Glomerular endothelial cell (primary cell): ENCODE measurements around the gene SNX13. TPM values are rescaled to one million over a fixed set of nuclear protein-coding genes. Genes with fewer than 3 reads are reported as not detected.
"Not testable (repeated sequence)": the region's sequence is repeated elsewhere in the genome, so short reads cannot be mapped to it uniquely, and the experiment has no call there.

Experiments
- DNase-seq: peaks from one replicate; pipeline ENCODE4 v3.0.0-alpha.2; 2011; ENCODE audit warnings: low read depth, low spot score; ENCODE audit errors: extremely low read depth
- total RNA-seq: library from RNA; depleted of rRNA; stranded (reverse); fragments of >200 nt; gene quantifications from 2 replicates; pipeline ENCODE4 v1.2.3, GENCODE V29; 2015

Gene SNX13
- total RNA-seq, 1 donor from 2014 or later = 22.0 TPM

DNA sequence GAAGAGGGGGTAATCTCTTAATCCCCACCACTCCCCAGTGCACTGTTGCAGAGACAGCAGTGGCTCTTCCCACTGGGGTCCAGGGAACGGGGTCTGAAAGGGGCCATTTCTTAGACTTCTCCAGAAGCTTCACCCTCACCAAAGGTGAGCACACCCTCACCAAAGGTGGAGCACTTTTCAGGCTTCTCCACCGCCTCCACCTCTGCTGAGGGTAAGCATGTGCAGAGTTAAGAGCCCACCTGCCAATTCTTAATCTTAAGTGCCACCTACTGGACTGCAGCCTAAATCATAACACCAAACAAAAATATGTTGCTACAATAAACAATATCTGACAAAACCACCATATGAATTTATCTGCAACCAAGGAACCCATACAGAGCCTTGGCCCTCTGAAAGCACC is 27.0 kb downstream of the SNX13 start:
- DNase-seq = no peak

DNA sequence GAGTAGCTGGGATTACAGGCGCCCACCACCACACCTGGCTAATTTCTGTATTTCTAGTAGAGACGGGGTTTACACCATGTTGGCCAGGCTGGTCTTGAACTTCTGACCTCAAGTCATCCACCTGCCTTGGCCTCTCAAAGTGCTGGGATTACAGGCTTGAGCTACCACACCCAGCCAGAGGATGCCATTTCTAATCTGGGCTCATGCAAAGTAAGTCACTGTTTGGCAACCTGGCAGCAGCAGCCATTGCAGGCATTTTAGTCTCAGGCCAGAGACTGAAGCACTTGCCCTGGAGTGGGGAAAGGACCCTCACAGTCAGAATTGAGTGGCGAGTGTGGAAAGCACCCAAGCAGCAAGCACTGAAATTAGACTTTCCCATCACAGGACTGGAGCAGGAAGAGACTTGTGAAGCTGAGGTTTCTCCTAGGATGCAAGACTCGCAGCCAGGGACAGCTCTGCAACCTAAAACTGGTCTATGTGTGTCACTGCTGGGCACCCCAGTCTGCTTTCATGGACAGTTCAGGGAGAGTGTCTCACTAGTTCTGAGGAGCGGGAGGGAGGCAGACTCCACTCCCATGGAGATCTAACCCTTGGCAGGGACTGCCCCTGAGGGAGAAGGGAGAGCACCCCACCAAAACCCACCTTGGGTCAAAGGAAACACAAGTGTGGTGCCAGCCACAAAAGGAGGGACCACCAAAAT is 27.6 kb downstream of the SNX13 start:
- DNase-seq = no peak

- DNase-seq = no peak
Measured at GRCh38 chr7:17912050-17912449, 28.2 kb downstream of the SNX13 start.

DNA sequence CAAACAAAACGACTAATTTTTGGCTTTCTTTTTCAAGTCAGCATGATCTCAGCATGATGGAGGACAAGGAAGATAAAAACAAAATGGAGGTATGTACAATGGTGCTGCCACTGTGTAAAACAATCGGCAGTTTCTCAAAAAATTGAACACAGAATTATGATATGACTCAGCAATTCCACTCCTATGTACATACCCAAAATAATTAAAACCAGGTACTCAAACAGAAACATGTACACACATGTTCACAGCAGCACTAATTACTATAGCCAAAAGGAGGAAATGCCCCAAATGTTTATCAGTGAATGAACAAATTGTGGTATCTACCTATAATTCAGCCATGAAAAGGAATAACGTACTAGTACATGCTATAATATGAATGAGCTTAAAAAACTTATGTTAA is 29.9 kb downstream of the SNX13 start:
- no peak for DNase-seq

DNA sequence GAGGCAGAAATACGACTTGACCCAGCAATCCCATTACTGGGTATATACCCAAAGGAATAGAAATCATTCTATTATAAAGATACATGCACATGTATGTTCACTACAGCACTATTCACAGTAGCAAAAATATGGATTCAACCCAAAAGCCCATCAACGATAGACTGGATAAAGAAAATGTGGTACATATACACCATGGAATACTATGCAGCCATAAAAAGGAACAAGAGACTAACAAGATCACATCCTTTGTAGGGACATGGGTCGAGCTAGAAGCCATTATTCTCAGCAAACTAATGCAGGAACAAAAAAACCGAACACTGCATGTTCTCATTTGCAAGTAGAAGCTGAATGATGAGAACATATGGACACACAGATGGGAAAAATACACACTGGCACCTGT is 31.0 kb downstream of the SNX13 start:
- DNase-seq = not testable (repeated sequence)

- no peak for DNase-seq
Measured at GRCh38 chr7:17907014-17907413, 33.3 kb downstream of the SNX13 start.

GRCh38 chr7:17903337-17903736 is 37.0 kb downstream of the SNX13 start:
- DNase-seq = no peak

DNA sequence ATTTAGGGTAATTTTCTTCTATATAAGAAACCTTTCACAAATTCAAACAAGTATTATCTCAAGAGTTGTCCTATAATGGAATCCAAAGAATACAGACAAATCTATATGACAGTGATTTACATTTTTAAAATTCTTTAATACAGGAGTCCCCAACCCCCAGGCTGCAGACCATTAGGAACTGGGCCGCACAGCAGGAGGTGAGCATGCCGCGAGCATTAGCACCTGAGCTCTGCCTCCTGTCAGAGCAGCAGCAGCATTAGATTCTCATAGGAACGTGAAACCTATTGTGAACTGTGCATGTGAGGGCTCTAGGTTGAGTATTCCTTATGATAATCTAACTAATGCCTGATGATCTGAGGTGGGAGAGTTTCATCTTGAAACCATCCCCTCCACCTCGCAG is 37.7 kb downstream of the SNX13 start:
- no peak for DNase-seq

DNA sequence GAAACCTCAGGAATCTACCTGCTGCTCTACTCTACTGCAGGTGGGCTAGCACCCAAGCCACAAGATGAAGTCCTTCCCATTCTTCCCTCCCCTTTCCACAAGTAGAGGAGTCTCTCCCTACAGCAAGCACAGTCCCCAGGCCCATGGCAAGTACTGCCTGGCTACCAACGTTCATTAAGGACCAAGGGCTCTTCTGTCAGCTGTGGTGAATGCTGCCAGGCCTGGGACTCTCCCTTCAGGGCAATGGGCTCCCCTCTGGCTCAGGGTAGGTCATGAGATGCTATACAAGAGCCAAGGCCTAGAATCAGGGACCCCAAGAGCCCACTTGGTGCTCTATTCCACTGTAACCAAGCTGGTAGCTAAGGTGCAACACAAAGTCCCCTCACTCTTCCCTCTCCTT is 39.8 kb downstream of the SNX13 start:
- DNase-seq = no peak

GRCh38 chr7:17898111-17898510 is 42.2 kb downstream of the SNX13 start:
- DNase-seq = no peak

DNA sequence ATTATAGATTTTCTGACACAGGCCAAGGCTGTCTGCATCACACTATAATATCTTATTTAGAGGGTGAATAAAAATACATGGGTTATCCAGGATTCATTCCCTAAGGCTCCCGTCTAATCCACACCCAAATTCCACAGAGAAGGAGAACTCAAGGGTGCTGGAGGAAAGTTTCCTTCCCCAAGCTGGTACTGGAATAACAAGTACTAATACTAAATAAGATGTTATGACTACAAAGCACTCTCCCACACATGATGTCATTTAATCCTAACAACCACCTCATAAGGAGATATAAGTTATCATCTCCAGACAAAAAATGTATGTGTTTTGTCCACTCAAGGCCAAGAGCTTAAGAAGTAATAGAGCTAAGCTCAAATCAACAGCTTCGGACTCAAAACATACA is 53.0 kb downstream of the SNX13 start:
- DNase-seq = no peak

- DNase-seq = no peak
Measured at GRCh38 chr7:17882685-17883084, 57.6 kb downstream of the SNX13 start.

GRCh38 chr7:17879075-17879661 is 61.1 kb downstream of the SNX13 start:
- DNase-seq = no peak

DNA sequence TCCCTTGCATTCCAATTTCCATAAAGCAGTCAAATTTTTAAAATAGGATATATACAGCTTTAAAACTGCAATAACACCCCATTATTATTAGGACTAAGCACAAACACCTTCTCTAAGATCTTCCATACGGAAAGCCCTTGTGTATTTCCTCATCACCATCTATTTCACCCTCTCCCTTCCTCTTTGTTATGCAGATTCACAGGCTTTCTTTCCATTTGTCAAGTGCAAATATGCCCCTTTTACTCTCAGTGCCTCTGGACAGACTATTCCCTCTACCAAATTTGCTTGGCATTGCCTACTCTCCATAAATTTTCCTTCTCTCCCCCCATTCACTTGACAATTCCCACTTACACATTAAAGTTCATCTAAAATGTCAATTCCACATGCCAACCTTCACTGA is 61.7 kb downstream of the SNX13 start:
- no peak for DNase-seq

- no peak for DNase-seq
Measured at GRCh38 chr7:17871815-17872533, 68.3 kb downstream of the SNX13 start.

DNA sequence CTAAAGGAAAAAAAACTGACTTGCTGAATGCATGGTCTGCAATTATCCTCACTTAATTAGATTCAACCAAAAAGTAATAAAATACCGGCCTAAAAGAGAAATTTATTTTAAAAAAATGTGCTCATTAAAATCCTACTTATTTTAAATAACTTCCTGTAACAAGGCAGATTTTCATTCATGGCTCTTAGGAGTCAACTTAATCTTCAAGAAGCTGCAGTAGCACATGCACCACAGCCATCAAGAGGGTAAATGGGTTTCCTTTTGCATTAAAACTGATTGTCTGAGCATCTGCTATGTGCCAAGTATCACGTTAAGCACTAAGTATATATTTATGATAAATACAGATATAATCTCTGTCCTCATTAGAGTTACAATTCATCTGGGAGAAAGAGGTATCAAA is 69.9 kb downstream of the SNX13 start:
- no peak for DNase-seq

- DNase-seq = no peak
Measured at GRCh38 chr7:17863809-17864143, 76.5 kb downstream of the SNX13 start.

DNA sequence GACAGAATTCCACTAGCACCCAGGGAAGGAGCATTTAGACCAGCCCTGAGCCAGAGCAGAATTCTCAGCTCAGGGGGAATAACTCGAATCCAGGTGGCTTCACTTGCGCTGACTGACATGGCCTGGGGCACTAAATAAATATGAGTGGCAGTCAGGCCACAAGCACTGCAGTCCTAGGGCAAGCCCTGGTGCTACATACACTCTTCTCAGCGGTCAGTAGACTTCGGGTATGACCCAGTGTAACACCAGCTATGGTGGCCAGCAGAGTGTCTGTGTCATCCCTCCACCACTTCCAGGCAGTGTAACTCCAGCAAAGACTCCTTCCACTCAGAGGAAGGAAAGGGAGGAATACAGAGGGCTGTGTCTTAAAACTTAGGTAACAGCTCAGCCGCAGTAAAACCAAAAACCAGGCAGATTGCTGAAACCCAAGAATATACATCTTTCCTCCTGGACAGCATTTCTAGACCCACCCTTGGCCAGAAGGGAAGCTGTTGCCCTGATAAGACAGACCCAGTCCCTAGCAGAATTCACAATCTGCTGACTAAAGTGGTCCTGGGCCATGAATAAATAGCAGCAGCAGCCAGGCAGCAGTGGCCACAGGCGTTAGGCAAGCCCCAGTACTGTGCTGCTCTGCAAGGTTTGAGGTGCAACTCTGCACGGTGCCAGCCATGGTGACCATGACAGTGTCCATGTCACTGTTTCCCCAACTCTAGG is 77.0 kb downstream of the SNX13 start:
- DNase-seq = no peak

- DNase-seq = no peak
Measured at GRCh38 chr7:17856251-17856650, 84.0 kb downstream of the SNX13 start.

GRCh38 chr7:17855202-17855601 is 85.1 kb downstream of the SNX13 start:
- DNase-seq = no peak

- DNase-seq = no peak
Measured at GRCh38 chr7:17854261-17855047, 85.8 kb downstream of the SNX13 start.
